ENCODE data around the gene SLIT3.

Gene SLIT3

DNA sequence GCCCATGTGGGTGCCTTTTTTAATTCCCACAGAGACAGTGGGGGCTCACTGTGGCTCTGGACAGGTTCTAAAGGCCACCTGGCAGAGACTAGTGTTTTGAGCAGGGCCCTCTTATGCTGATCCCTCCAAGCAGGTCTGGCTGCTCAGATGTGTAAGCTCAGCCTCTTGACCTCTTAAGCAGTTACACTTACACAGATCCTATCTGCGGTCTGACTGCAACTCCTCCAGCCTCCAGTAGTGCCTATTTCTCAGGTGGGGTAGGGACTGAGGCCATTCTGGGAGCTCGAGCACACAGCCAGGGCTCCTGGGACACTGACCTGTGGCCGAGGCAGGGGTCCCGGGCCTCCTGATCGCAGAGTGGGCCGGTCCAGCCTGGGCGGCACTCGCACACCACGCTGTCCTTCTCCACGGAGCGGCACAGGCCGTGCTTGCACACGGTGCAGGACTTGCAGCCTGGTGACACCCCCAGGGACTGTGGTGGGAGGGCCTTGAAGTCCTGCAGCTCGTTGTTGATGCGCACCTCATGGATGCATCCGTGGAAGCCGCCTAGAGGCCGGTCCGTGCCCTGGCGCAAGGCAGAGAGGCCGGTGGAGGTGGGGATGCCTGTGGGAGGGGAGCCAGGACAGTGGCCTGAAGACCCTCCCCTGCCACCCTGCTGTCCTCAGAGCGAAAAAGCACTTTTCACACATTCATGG lies 629.9 kb downstream of the SLIT3 start:
- H3K27ac Mint-ChIP-seq = no peak overlapping the region
- H3K9me3 Mint-ChIP-seq = no peaks in the 10 kb centered on the region
- no peaks in the 10 kb centered on the region for H3K4me1 Mint-ChIP-seq
- no peaks in the 10 kb centered on the region for H3K36me3 Mint-ChIP-seq
- H3K27me3 Mint-ChIP-seq = no peaks in the 10 kb centered on the region
- peak; percentile 10 for ATAC-seq
- no peak overlapping the region for H3K4me3 Mint-ChIP-seq

DNA sequence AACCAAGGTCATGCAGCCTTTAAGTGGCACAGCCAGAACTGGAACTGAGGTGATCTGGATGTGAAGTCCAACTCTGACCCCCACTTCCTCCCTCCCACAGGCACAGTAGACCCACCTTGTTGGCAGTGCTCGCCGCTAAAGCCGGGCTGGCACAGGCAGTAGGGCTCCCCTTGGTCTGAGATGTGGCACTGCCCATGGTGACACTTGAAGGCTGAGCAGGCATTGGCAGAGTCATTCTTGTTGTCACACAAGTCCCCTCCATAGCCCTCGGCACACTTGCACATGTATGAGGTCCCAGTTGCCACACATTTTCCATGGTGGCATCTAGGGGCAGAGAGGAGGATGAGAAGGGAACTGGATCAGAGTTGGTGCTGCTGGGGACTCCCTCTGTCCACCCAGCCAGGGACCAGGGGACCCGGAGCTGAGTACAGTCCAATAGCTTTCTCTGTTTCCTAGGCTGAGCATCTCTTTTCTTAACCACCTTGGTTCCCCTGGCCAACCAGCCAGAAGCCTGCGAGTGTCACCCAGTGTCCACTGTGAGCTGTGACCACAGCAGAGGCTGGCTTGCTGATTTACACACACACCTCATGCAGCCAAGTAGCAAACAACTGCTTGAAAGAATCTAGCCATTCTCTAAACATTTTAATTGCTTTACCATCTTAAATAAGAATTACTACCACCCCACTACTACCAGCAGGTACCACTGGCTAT lies 631.1 kb downstream of the SLIT3 start:
- no peak overlapping the region for H3K27ac Mint-ChIP-seq
- no peak overlapping the region for H3K4me3 Mint-ChIP-seq
- H3K9me3 Mint-ChIP-seq = no peaks in the 10 kb centered on the region
- ATAC-seq = no peak
- no peaks in the 10 kb centered on the region for H3K4me1 Mint-ChIP-seq
- H3K36me3 Mint-ChIP-seq = no peaks in the 10 kb centered on the region
- no peaks in the 10 kb centered on the region for H3K27me3 Mint-ChIP-seq

DNA sequence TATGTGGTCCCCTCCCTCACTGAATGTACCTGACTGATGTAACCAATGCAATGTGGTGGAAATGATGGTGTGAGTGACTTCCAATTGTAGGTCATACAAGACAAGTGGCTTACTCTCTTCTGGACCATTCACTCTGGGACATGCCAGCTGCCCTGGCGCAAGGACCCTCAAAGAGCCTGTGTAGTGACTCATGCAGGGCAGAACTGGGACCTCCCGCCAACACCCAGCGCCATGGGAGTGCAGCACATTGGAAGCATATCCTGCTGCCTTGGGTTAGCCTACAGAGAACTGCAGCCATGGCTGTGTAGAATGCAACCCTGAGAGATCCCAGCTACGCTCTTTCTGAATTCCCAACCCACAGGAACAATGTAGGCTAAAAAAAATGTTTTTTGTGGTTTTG lies 631.8 kb downstream of the SLIT3 start:
- Mint-ChIP-seq H3K9me3 (no peaks in the 10 kb centered on the region), H3K27ac (no peak overlapping the region), H3K4me1 (no peaks in the 10 kb centered on the region), H3K36me3 (no peaks in the 10 kb centered on the region), H3K4me3 (no peak overlapping the region), H3K27me3 (no peaks in the 10 kb centered on the region)
- ATAC-seq = no peak

DNA sequence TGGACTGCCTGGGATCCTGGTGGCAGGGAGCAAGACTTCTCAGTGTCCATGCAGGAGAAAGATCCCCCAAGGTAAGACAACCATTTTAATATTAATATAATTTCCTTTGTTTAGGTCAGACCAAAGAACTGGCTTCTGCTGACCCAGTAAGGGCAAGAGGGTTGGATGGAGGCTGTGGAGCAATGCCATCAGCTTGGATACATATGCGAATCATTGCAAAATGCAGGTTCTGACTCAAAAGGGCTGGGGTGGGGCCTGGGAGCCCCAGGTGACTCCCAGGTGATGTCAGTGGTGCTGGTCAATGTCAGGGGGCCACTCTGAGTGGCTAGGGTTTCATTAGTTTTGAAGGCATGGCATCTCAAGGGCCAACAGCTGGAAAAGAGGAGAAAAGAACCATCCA lies 632.9 kb downstream of the SLIT3 start:
- Mint-ChIP-seq H3K27me3 (peaks cover 1% of the 10 kb centered on the region), H3K4me1 (no peaks in the 10 kb centered on the region), H3K4me3 (no peak overlapping the region), H3K27ac (no peak overlapping the region), H3K36me3 (no peaks in the 10 kb centered on the region), H3K9me3 (no peaks in the 10 kb centered on the region)
- ATAC-seq = no peak

DNA sequence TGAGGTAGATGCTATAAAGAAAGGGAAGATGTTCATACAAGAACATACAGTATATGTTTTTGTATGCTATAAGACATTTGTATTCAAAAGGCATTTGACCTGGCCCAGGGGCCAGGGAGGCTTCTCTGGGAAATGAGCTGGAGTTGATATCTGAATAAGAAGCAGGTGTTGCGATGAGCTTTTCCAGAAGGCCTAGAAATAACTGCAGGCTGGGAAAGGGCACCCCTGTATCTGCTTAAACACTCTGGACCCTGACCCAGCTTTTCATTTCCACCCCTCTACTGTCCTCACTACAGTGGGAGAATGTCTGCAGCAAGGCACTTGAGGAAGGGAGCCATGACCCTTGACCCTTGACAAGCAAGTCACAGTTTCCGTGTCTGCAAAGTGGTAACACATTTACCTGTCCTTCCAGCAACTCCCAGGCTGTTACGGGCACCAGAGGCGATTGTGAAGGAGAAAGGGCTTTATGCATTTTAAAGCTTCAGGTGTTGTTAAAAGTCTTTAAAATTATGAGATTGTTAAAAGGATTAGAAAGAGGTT lies 633.6 kb downstream of the SLIT3 start:
- ATAC-seq = no peak
- Mint-ChIP-seq H3K27ac (no peak overlapping the region), H3K4me1 (no peaks in the 10 kb centered on the region), H3K27me3 (peaks cover 9% of the 10 kb centered on the region), H3K4me3 (no peak overlapping the region), H3K9me3 (no peaks in the 10 kb centered on the region), H3K36me3 (no peaks in the 10 kb centered on the region)

DNA sequence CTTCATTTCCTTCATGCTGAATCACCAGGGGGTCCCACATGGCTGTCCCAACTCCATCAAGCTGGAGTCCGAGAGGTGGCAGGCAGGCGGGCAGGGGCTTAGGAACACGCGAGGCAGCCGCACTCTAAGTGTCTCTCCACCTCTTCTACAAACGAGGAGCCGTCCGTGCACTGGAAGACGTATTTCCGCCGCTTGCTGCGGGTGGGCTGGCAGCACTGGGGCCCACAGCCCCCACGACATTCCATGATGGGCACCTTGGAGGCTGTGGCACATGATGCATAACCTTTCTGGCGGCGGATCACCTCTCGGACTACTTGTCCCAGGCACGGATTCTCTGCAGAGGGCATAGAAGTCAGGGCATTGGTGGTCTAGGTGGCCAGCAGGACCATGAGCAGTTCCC lies 634.6 kb downstream of the SLIT3 start:
- H3K4me1 Mint-ChIP-seq = no peaks in the 10 kb centered on the region
- H3K36me3 Mint-ChIP-seq = no peaks in the 10 kb centered on the region

DNA sequence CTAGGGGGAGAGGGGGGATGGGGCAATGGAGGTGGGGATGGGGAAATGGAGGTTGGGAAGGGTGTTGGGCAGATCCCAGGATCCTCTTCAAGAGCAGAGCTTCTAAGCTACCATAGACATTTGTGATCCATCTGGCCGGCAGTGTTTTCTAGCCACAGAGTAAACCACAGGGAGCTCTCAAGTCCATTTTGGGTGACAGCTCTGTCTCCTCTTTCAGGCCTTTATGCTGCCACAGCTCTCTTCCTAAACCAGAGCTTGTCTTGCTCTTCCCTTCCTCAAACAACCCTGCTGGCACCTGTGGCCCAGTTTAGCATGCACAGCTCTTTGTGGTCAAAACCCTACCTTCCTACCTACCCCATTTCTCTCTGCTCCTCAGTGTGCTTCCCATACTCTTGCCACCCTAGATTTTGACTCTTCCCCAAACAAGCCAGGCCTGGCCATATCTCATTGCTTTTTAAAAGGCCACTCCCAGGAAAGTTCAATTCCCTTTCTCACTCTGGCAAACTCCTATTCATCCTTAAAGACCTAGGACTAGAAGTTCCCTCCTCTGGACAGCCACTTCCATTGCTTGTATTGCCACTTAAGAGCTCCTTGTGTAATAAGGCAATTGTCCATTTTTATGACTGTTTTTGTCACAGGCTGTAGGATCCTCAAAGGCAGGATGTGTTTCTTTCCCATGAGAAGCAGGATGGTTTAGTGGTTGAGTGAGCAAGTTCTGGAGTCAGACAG lies 637.5 kb downstream of the SLIT3 start:
- no peak for ATAC-seq
- Mint-ChIP-seq H3K27ac (no peak overlapping the region), H3K27me3 (peaks cover 22% of the 10 kb centered on the region), H3K36me3 (no peaks in the 10 kb centered on the region), H3K4me3 (no peak overlapping the region), H3K4me1 (no peaks in the 10 kb centered on the region), H3K9me3 (no peaks in the 10 kb centered on the region)

More for the DNA sequence above, 634.6 kb downstream of the SLIT3 start:
- Mint-ChIP-seq H3K4me3 (no peak overlapping the region), H3K9me3 (no peaks in the 10 kb centered on the region), H3K27ac (no peak overlapping the region), H3K27me3 (peaks cover 14% of the 10 kb centered on the region)
- no peak for ATAC-seq

DNA sequence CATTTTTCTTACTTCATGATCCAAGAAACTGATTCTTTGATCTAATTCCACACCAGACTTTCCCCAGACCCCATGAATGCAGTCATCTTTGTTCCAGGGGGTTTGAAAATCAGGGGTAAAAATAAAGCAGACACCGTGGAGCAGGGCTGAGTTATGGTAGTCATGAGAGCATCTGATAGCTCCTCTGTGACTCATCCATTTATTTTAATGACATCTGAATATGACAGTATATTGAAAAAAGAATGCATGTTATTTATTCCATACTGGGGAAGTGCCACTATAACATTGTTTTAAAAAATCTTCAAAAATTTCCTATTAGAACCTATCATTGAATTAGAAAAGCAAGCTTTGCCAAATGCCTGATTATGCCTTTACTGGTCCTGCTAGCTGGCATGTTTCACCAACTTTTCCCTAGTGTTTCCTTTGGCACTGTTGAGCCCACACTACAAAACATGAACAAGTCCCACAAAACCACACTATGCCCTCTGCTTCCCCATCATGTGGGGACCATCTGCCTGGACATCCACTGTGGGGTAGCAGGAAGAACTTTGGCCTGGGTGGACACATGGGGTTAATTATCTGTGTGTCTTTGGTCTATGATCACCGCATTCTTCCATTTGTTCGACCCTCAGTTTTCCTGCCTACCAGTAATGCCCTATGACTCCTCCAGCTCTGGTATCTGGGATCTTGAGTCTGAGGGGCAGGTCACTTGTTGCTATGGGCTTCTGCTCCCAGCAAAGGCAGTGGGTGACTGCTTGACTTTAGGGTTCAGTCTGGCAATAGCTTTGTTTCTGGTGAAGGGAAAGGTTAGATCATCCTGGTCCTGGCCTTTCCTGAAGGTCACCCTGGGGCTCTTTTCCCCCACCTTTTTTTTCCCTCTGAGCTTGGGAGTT lies 639.1 kb downstream of the SLIT3 start:
- Mint-ChIP-seq H3K4me1 (no peaks in the 10 kb centered on the region), H3K27ac (no peak overlapping the region), H3K27me3 (peaks cover 22% of the 10 kb centered on the region), H3K4me3 (no peak overlapping the region), H3K9me3 (no peaks in the 10 kb centered on the region), H3K36me3 (no peaks in the 10 kb centered on the region)
- ATAC-seq = no peak

DNA sequence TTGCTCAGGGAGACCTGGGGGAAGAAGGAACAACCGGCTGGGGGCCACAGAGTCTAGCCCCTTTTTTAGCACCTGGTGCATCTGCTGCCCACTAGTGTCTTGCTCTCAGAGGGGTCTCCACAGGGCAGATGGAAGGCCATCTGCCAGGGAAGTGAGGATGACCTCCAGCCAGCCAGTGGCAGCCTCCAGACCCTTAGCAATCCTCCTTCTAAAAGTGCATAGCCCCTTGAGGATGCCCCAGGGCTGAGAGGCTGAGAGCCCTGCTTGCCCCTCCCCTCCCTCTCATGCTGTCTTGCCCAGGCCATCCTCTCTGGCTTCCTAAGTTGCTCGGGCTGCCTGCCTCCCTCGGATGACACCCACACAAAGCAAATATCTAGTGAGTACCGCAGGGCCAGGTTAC lies 640.2 kb downstream of the SLIT3 start:
- Mint-ChIP-seq H3K27me3 (peaks cover 22% of the 10 kb centered on the region), H3K27ac (no peak overlapping the region), H3K36me3 (no peaks in the 10 kb centered on the region), H3K4me1 (no peaks in the 10 kb centered on the region), H3K4me3 (no peak overlapping the region), H3K9me3 (no peaks in the 10 kb centered on the region)
- peak; percentile 17 for ATAC-seq

DNA sequence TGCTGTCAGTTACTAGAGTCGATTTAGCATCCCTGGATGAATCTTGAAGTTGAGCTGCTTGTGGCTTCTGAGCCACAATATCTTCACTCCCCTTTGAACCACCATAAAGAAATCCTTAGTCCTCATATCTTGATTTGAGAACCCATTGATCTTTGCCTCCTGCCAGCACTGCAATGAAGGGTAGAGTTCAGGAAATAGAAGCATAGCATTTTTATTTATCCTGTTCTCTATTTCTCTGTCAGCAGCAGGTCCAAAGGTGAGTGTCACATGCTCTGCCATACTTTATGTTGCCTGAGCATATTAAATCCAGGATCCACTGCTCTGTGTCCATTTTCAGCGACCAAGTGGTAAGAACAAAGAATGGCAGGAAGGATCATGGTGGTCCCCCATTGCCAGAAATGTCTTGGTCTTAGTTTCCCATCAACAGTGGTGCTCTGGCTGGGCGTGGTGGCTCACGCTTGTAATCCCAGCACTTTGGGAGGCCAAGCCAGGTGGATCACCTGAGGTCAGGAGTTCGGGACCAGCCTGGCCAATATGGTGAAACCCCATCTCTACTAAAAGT lies 641.6 kb downstream of the SLIT3 start:
- peaks cover 22% of the 10 kb centered on the region for H3K27me3 Mint-ChIP-seq
- H3K4me1 Mint-ChIP-seq = no peaks in the 10 kb centered on the region
- no peaks in the 10 kb centered on the region for H3K36me3 Mint-ChIP-seq
- ATAC-seq = no peak
- no peaks in the 10 kb centered on the region for H3K9me3 Mint-ChIP-seq
- no peak overlapping the region for H3K4me3 Mint-ChIP-seq
- H3K27ac Mint-ChIP-seq = no peak overlapping the region

DNA sequence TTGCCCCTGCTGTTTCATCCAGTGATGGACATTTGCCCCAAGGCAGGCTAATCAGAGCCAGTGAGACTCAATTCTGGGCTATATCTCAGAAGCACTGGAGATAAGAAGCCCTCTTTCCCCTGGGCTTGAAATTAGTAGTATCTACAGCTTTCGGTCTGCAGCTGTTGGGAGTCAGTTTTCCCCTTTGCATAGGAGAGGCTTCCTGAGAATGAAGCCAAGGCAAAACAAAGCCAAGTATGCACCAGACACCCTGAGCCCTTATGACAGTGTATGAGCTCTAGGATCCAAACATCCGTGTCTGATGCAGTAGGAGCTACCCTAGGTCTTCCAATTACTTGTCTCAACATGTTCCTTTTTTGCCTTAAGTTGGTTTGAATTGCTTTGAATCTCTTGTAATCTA lies 642.5 kb downstream of the SLIT3 start:
- peaks cover 22% of the 10 kb centered on the region for H3K27me3 Mint-ChIP-seq
- H3K36me3 Mint-ChIP-seq = no peaks in the 10 kb centered on the region

DNA sequence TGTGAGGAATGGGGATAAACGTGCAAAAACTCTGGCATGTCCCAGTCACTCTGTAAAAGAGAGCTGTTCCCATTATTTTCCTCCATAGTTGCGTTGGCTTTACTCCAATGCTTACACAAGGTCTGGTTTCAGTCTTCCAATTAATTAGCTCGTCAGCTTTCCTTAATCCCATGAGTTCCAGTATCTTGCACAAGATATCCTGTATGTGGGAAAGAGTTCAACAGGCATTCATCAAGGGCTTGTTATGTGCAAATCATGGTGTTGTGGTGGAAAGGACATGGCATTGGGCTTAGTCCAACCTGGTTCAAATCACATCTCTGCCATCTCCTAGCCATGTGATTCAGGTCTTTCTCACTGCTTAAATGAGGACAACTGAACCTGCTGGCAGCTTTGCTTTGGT lies 644.3 kb downstream of the SLIT3 start:
- ATAC-seq = no peak
- H3K9me3 Mint-ChIP-seq = no peaks in the 10 kb centered on the region
- peaks cover 21% of the 10 kb centered on the region for H3K27me3 Mint-ChIP-seq
- no peaks in the 10 kb centered on the region for H3K36me3 Mint-ChIP-seq
- no peaks in the 10 kb centered on the region for H3K4me1 Mint-ChIP-seq
- H3K27ac Mint-ChIP-seq = no peak overlapping the region
- H3K4me3 Mint-ChIP-seq = no peak overlapping the region

More for the DNA sequence above, 642.5 kb downstream of the SLIT3 start:
- H3K4me1 Mint-ChIP-seq = no peaks in the 10 kb centered on the region
- no peak for ATAC-seq
- H3K9me3 Mint-ChIP-seq = no peaks in the 10 kb centered on the region
- H3K27ac Mint-ChIP-seq = no peak overlapping the region
- no peak overlapping the region for H3K4me3 Mint-ChIP-seq

DNA sequence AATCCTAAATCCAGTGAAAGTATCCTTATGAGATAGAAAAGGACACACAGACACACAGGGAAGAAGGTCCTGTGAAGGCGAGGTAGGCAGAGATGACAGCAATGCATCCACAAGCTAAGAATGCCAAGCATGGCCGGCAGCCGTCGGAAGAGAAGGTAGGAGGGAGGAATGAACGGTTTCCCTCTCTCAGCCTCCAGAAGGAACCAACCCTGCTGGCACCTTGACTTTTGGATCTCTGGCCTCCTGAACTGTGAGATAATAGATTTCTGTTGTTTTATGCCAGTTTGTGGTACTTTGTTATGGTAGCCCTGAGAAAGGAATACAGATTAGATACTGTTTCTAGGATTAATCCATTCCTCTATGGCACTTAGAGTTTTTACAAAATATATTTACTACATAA lies 645.6 kb downstream of the SLIT3 start:
- peaks cover 13% of the 10 kb centered on the region for H3K27me3 Mint-ChIP-seq
- H3K4me1 Mint-ChIP-seq = no peaks in the 10 kb centered on the region
- H3K9me3 Mint-ChIP-seq = no peaks in the 10 kb centered on the region
- H3K36me3 Mint-ChIP-seq = no peaks in the 10 kb centered on the region
- ATAC-seq = no peak
- no peak overlapping the region for H3K27ac Mint-ChIP-seq
- no peak overlapping the region for H3K4me3 Mint-ChIP-seq

DNA sequence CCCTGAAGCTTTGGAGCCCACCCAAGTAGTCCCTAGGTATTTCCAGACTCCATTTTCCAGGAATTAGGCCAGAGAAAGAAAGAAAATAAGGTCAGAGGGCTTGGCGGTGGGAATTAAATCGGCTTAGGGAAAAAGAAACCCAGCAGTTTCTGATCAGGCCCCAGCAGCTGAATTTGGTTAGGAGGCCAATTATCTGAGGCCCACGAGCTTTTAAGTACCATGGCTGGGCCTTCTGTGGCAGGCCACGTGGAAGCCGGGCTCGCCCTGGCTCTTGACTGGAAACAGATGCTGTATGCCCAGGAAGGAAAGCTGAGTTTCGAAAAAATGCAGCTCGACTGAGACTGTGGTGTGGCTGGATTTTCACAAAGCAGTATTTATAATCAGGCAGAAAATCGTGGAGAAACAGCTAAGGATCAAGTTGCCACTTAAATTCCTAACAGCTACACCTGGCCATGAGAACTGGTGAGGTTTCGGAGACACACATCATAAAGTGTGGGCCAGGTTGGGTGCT lies 646.7 kb downstream of the SLIT3 start:
- Mint-ChIP-seq H3K4me1 (no peaks in the 10 kb centered on the region), H3K27ac (no peak overlapping the region), H3K9me3 (peaks cover 3% of the 10 kb centered on the region), H3K4me3 (no peak overlapping the region), H3K27me3 (peaks cover 13% of the 10 kb centered on the region), H3K36me3 (no peaks in the 10 kb centered on the region)
- no peak for ATAC-seq

Measured in stimulated activated memory B cell treated with anti-CD40 and anti-IgM and Interleukin-4, amounts not matched to agents 10 μg/mL and 1 μg/mL and 100 μg/mL, for 72 hours (primary cell).